Sigmoid colon (tissue), 4 donors: ENCODE results near the gene CCDC85C.

Source experiments
- CTCF ChIP-seq, 4 experiments: fragments of 450-650 bp in 3 of 4; fragments of 200-600 bp in 1 of 4; IDR thresholded peaks; one replicate each; pipeline ENCODE4 v1.5.1; 2016 to 2019; ENCODE audit warnings: antibody characterized with exemption in 4 of 4, mild to moderate bottlenecking in 3 of 4, moderate library complexity in 2 of 4
- EP300 ChIP-seq, 4 donors: sonication (generic); formaldehyde crosslinking; IDR thresholded peaks; one replicate each; pipeline ENCODE4 v1.6.1; 2017; ENCODE audit warnings: antibody characterized with exemption in 4 of 4
- POLR2A ChIP-seq, 2 donors: fragments of 450-650 bp; IDR thresholded peaks; one replicate each; pipeline ENCODE4 v1.6.1; 2016; ENCODE audit warnings: antibody characterized with exemption in 2 of 2, mild to moderate bottlenecking in 2 of 2, moderate library complexity in 2 of 2
- POLR2AphosphoS5 ChIP-seq, 4 donors: sonication (generic); formaldehyde crosslinking; IDR thresholded peaks; one replicate each; pipeline ENCODE4 v1.6.1; 2017; ENCODE audit warnings: antibody characterized with exemption in 4 of 4

GRCh38 chr14:99616832-99617800 lies 13.1 kb upstream of the CCDC85C start:
- TF ChIP-seq POLR2A (IDR thresholded peaks at IDR 0.05) (no peak), CTCF (IDR thresholded peaks at IDR 0.05) (no peak), POLR2AphosphoS5 (IDR thresholded peaks at IDR 0.05) (no peak), EP300 (IDR thresholded peaks at IDR 0.05) (no peak)
